GM12892 (cell line): ENCODE data around the gene TMEM79.

Experiments
- POLR2A ChIP-seq: IDR thresholded peaks from 2 replicates; pipeline ENCODE4 v1.6.1; 2011; ENCODE audit warnings: low read depth, low read length, control low read depth
- POLR2AphosphoS5 ChIP-seq: IDR thresholded peaks from 2 replicates; pipeline ENCODE4 v1.6.1; 2011; ENCODE audit warnings: low read depth, low read length, control low read depth
- TAF1 ChIP-seq: IDR thresholded peaks from 2 replicates; pipeline ENCODE4 v1.6.1; 2011; ENCODE audit warnings: low read depth, mild to moderate bottlenecking, control low read depth, low read length, borderline replicate concordance

- TF ChIP-seq POLR2A (no peak), POLR2AphosphoS5 (no peak), TAF1 (no peak)
Measured at GRCh38 chr1:156259805-156260204, 24.3 kb upstream of the TMEM79 start.
